Measurements from ENCODE around the gene ISG20.

The ISG20 gene

DNA sequence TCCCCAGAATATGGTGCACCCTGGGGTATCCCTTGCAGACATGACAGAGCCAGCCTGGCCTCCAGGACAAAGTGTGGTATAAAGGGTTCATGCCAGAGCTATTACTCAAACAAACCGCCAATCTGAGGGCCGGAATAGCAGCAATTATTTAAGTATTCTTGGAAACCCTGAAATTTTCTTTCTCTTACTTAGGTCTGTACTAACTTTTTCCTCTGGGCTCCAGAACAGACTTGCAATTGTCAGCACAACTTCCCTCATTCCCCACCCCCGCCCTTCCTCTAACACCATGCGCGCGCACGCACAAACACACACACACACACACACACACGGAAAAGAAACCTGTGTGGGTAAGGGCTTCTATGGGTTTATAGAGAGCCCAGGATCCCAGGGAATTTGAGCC lies 56.3 kb downstream of the ISG20 start:
- no peak for DNase-seq

DNA sequence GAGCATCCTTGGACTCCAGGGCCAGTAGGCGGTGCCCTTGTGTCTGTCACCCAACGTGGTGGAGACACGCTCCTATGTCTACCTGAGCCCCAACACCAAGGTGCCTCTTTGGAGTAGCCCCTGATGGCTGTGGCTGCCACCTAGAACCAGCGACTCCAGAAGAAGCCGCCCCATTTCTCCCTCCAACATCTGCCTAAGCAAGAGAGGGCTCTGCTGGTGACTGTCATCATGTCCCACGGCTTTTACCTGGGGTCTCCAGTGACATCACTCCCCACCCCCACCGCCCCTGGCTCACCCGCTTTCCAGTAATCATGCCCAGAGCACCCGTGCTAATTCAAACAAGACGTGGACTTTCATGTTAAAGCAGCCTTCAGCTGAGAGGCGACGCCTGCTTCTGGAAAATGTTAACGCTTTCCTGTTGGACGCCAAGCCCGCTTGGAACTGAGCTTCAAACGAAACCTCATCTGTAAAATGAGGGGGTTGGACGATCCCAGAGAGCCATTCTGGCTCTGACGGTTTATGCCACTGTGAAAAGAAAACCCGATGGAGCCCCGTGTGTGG lies 57.0 kb downstream of the ISG20 start:
- no peak for DNase-seq

- DNase-seq: no peak
These were observed 57.4 kb downstream of the ISG20 start for GRCh38 chr15:88696254-88696653.

DNA sequence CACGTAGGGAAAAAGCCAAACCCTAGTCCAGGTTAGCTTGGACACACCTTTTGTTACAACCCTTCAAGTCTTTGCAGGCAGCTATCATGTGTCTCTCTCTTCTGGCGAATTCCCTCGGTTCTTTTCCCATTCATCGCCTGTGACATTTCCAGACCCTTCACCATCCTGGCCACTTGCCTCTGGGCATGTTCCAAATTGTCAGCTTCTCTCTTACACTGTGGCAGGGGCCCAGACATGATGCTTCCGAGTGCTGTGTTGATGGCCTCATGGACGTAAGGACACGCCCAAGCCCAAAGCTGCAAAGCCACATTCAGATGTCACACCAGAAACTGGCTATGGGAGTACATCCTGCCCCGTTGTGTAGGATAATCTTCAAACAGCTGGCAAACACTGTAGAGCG lies 58.5 kb downstream of the ISG20 start:
- DNase-seq: no peak

DNA sequence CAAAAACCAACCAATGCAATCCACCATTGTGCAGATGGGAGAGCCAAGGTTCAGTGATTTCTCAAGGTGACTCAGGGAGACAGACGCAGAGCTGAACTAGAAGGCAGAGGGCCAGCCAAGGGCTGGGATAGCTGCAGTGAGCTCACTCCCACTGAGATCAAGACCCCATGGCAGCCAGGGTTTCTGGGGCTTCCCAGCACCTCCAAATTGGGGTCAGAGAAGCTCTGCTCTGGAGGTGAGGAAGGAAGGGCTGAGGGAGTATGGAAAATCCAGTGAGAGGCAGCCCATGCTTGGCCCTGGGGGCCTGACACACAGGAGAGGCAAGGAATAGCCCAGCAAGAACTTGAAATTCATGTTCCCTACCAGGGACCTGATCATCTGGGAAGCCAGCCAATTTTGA lies 61.0 kb downstream of the ISG20 start:
- no peak for DNase-seq

DNA sequence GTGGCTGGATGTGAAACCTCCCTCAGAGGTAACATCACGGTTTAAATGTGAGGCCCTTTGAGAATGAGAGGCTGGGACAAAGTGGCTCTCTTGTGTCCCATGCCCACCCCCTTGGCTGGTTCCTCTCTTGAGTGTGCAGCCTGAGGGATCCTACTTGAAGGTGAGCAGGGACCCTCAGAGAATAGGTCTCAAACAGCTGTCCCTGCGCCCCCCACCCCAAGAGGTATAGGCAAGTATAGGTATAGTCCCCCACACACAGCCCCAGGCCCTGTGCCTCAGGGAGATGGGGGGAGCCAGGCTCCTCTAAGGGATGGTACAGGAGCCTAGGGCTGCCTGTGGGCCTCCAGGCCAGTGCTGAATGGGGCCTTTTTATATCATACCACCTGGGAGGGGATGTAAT lies 61.9 kb downstream of the ISG20 start:
- DNase-seq: no peak

GRCh38 chr15:88701561-88702095 lies 62.8 kb downstream of the ISG20 start:
- DNase-seq: peak; percentile 11

- DNase-seq: no peak
These were observed 64.2 kb downstream of the ISG20 start for GRCh38 chr15:88702983-88703382.

DNA sequence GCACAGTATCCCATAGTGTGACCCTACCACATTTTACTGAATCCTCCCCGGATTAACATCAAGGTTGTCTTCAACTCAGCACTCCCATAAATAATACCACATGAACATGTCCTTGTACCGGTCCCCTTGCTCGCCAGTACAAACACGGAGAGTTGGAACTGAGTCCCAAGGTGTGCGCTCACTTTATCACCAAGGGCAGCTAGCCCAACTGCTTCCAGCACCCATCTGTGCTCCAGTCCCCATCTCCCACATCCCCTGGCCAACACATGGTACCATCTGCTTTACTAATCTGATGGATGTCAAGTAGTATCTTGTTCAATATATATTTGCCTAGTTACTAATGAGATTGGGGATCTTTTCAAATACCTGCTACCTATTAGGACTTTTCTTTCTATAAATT lies 64.7 kb downstream of the ISG20 start:
- DNase-seq: no peak

DNA sequence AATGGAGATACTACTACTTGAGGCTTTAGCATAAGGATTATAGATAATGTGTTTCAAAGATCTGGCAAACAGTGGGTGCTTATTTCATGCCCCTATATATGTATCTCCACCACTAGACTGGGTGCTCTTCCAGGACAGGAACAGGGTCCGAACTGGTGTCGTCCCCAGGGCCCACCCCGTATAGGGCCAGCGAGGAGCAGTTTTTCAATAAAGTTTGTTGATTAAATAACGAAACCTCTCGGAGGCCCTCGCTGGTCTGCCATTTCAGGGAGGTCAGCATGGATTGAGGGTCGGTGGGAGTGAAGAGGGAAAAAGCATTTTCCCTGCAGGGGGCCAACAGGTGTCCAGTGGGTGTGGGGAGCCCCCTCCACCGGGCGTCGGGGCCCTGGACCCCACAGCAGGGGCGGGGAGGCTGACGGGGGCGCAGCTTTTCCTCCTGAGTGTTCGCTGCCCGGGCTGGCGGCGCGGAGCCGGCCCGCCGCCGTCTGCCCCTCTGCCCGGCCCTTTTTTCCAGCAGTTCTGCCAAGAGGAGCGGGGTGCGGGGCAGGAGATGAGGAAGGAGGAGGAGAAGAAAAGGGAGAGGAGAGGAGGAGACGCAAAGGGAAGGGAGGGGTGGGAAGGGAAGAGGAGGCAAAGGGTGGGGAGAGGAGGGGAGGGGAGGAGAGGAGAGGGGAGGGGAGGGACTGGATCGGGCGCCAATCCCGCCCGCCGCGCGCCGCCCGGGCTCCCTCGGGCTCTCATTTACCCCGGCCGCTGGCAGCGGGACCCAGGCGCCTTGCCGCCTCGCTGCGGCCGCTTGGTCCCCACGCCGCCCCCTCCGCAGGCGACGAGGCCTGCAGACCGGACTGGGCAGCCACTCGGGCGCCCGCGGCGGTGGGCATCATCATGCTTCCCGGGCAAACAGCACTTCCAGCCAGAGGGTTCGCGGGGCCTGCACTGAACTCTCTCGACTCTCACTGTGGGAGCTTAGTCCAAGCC lies 66.3 kb downstream of the ISG20 start:
- no peak for DNase-seq

GRCh38 chr15:88705769-88706165 lies 67.0 kb downstream of the ISG20 start:
- DNase-seq: no peak

All from NCI-H1436 (cell line).